HG03558 (cell line): ENCODE results near the gene ALG2.
"Not testable (repeated sequence)": the region's sequence is repeated elsewhere in the genome, so short reads cannot be mapped to it uniquely, and the experiment has no call there.

ENCODE experiments used
- ATAC-seq: cut with Tn5 transposase; IDR thresholded peaks from one replicate; pipeline ENCODE4 v1.9.1; 2021; ENCODE audit warnings: moderate number of reproducible peaks; ENCODE audit not compliant: unreplicated experiment; ENCODE audit errors: extremely low read depth

Gene ALG2

DNA sequence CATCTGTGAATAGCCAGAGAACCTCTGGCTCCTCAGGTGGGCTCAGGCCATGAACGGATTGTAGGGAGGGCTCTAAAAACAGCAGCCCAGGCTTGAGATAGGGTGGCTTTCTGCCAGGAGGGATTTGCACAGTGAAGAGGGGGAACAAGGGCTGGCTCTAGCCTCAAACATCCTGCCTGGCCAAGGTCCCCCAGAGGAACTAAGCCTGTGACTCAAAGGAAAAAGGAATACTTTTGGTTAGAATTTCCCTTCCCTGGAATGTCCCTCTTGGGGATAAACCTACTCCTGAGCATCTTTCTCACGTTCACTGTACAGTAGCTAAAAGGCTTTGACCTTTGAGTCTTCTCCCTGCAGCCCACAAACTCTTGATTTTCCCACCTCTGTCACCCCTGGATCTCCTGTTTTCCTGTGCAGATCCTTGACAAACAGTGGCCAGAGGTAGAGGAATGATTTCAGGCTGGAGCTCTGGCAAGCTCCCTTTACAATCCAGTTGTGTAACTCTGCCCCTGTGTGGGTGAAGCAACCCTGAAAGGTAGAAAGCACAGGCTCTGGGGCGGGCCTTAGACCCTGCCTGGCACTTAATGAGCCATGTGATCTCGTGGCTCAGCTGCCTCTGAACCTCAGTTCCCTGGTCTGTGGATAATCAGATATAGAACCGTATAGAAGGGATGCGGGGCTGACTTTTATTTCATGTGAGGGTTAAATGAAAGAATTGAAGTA is 17.8 kb upstream of the ALG2 start:
- no peak for ATAC-seq

DNA sequence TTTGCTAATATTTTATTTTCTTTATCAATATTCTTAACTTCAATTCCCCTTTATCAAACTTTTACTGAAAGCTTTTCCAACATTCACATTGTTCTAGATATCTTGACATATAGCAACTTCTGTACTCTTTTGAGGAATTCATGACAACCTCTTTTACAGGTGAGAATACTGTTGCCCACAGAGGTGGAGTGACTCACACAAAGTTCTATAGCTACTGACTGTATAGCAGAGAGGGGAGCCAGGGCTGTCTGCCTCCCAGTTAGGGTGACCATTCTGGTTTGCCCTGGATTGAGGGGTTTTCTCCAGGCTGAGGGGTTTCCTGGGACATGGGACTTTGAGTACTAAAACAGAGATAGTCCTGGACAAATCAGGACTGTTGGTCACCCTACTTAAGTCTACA is 16.6 kb upstream of the ALG2 start:
- no peak for ATAC-seq

DNA sequence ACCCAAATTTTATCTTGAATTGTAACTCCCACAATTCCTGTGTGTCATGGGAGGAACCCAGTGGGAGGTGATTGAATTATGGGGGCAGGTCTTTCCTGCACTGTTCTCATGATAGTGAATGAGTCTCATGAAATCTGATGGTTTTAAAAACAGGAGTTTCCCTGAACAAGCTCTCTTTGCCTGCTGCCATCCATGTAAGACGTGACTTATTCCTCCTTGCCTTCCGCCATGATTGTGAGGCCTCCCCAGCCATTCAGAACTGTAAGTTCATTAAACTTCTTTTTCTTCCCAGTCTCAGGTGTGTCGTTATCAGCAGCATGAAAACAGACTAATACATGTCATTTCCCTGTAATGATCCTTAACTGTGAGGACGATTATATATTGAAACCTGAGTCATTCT is 16.1 kb upstream of the ALG2 start:
- ATAC-seq = not testable (repeated sequence)

DNA sequence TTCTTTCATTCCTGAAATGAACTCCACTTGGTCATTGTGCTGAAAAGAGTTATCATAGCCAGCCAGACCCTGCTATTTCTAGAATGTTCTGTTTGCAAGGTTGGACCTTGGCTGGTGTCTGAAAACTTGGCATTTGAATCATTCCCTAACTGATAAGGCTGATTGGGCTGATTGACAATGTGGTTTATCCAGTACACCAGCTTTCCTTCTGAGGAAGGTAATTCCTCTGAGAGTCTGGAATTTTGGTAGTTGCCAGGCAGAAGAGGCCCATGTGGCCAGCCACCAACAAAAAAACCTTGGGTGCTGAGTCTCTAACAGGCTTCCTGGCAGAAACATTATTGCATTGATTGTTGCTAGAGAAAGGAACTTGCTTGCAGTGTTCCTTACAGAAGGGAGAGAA is 15.6 kb upstream of the ALG2 start:
- ATAC-seq = no peak

DNA sequence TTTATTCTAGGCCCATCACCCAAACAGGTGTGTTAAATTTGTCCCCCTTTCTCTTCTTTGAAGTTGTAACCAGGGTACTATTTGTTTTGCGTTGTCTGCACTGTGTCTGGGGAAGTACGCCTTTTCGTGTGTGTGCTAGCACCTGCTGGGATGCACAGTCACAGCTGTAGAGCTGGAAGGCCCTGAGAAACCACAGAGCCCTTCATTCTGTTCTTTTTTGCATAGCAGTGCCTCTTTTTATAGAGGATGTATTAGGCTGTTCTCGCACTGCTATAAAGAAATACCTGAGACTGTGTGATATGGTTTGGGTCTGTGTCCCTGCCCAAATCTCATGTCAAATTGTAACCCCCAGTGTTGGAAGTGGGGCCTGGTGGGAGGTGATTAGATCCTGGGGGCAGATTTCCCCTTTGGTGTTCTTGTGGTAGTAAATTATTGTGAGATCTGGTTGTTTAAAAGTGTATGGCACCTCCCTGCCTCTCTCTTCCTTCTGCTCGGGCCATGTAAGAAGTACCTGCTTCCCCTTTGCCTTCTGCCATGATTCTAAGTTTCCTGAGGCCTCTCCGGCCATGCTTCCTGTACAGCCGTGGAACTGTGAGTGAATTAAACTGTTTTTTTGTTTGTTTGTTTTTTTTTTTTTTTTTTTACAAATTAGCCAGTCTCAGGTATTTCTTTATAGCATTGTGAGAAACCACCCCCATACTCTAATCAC is 14.3 kb upstream of the ALG2 start:
- ATAC-seq = peak; percentile 90

DNA sequence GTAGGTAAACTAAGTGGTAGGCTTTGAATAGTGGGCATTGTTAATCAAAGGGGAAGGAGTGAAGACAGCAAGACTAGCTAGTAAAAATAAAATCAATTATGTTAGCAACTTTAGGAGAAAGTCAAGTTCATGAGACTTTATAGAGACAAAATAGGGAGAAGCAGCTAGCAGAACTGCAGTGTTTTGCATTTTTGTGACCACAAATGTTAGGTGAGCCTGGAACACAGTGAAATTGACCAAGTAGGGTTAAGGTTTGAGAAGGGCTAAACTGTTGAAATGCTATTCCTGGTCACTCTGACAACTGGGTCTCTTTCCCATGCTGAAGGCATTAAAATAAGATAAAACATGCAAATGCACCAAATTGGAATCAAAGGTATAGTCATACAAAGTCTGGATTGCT is 13.3 kb upstream of the ALG2 start:
- ATAC-seq = no peak

DNA sequence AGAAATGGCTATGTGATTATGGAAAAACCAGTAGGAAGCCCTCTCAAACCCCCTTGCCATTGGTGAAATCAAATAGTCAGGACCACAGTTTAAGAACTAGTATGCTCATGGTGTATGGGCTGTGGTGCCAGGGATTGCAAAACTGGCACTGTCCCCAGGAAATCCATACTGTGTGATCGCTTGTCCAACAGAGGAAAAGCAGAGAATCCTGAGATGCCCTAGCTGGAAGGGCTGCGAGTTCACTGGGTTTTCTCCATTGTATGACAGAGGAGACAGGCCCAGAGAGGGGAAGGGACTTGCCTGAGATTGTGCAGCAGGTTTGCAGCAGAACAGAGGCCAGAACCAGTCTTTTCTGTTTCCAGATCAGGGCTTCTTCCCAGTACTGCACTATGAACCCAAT is 12.9 kb upstream of the ALG2 start:
- no peak for ATAC-seq

DNA sequence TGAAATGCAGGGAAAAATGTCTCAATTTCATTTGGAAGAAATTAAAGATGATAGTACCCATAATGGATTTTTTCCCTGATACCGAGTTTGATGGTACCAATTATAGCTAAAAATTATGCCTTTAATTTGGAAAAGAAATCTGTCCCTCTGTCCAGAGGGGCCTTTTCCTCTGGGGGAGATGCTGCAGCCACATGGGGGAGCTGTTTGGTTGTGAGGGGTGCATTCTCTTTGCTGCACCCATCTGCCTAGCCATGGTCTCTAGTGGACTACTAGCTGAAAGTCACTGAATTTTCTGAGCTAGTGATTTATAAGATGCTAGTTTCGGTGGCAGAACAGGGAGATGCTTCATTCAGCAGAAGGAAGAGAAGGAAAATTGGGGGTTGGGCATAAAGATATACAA is 10.0 kb upstream of the ALG2 start:
- no peak for ATAC-seq

DNA sequence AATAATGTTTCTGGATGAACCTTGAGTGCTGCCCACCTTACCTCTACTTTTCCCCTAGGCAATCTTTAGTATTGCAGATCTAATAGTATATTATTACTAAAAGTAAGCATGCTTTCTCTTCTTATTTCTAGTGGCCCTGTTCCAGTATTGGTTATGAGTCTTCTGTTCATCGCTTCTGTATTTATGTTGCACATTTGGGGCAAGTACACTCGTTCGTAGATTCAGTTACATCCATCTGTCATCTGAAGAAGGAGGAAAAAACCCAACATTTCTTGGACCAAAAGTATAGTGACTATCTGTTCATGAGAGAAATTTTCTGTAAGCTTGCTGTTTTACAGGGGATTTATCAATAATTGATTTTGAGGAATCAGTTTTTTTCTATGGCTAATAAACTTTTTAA is 8.5 kb upstream of the ALG2 start:
- ATAC-seq = no peak

DNA sequence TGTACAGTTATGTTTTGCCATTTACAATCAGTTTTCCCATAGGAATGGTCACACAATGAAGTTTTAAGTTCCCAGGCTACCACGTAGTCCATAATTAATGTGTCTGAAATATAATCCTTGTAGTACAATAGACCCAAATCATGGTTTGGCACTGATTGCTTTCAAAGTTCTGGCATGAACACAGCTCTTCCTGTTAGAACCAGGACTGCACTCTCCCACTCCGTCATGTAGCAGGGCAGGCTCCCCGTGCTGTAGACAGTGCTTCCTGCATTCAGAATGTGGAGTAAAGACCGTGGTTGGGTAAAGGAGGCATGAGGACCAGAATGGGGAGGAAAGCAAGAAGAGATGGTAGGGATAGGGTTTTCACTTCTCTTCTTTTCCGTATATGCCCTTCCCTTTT is 4.3 kb upstream of the ALG2 start:
- ATAC-seq = no peak

DNA sequence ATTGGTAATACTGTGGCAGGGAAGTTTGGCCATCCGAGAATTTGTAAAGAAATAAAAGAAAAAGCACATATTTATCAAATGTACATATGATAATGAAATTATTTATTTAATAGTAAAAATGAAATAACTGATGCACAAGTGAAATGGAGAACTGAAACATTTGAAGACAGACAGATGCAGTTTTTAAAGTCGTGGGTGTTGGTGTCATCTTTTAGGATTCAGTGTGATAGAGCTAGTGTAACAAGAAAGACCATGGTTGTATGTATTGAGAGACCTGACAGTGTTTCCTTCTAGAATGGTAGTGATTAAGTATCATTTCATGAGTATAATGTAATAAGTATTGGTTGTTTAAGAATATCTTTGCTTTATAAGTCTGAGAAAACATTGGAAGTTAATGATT is 2.7 kb upstream of the ALG2 start:
- no peak for ATAC-seq

DNA sequence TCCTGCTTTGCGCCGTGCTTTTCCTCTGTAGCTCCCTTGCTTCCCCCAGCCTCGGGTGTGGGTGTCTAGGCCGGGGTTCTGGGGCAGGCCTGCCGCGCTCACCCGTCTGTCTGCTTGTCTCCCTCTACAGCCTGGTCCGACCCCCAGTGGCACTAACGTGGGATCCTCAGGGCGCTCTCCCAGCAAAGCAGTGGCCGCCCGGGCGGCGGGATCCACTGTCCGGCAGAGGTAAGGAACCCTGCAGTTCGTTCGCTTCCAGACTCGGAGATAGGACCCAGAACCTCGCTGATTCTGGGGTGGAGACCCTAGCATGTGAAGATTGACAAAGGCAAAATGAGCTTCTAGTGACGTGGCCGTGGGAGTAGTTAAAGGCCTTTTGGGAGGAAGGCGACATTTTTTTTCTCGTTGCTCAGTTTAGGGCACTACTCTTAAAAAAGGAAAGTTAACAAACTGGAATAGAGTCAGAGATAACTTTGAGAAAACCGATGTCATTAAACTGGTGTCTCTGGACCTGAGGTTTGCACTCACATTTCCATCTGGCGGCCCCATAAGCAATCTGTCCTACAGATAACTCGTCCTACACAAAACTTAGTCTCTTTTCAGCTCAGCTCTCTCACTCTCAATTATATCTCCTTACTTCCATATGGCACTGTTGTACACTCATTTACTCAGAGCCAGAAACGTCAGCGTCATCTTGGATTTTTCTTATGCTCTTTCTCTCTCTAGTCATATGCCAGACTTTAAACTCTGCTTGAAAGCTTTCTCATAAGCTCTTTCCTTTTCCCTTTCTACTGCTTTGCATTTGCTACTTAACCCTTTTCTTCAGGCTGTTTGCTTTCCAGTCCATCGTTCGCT is 901 bp upstream of the ALG2 start:
- ATAC-seq = peak; percentile 6

DNA sequence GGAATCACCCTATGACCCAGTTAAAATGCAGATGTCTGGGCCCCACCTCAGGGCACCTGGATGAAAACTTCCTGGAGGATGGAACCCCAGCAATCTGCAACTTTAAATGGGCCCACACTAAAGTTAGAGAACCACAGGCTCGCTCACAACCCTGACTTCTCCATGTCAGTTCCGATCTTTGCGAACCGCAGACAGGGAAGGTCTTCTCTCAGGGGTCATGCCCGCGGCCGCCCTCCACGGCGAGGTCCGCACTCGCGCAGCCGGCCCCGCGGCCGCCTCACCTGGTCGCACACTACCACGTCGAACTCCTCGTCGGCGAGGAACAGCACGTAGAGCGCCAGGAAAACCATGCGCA is 499 bp downstream of the ALG2 start:
- ATAC-seq = no peak

DNA sequence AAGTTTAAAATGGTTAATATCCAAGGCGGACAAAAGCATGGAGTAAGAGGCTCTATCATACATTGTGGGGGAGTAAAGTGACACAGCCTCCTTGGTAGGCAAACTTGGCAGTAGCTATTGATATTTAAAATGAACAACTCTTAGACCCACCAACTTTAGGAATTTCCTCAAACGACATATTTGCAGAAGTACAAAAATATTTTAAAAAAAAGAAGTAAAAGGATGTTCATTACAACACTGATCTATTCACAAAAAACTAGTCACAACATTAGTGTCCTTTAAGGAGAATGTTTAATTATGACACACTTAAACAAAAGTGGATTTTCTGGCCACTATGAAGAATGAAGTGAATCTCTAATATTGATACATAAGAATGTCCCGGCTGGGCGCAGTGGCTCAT is 1.7 kb downstream of the ALG2 start:
- no peak for ATAC-seq

DNA sequence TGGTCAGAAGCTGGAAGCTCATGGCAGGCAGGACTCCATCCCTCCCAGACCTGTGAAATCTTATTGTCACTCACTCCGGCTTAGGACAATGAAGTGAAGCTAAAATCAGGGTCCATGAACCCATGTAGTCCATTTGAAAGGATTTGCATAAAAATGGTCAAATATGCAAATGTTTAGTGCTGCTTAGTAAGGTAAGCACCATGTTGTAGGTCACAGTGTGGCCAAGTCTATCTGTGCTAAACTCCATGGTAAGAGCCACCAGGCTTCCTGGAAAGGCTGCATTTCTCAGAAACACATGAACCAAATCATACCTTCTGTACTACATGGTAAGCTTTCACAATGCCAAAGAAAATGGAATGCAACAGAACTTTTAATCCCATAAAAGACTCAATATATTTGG is 5.7 kb downstream of the ALG2 start:
- ATAC-seq = no peak

DNA sequence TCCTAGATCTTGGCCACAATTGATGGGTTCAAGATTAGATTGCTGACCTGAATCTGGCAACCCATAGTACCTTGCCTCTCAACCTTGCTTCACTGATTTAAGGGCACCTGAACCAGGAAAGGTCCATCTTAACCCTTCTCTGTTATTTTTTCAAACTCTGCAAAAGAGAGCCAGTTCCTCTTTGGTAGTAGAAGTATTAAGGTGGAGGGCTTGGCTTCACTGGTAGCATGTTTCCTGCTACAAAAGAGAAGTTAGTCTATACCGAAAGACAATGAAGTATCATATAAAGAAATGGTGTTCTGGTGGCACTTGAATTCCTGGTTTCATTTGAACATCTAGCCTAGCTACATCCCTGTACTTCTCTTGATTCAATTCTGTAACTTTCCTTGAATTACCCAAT is 8.5 kb downstream of the ALG2 start:
- ATAC-seq = no peak

DNA sequence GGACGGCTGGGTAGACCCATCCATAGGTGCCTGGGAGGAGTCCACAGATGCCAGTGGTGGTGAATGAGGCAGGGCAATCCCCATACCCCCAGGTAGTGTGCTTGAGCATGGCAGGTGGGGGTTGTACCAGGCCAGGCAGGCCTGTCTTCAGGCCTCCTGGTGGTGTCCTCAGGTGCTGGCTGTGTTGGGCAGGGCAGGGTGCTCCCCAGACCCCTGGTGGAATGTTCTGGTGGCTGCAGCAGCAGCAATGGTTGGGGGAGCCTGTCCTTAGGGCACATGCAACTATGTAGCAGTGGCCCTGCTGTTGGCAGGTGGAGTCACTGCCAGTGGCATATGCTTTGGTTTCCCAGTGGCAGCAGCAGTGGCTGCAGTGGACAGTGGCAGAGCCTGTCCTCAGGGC is 10.0 kb downstream of the ALG2 start:
- no peak for ATAC-seq

DNA sequence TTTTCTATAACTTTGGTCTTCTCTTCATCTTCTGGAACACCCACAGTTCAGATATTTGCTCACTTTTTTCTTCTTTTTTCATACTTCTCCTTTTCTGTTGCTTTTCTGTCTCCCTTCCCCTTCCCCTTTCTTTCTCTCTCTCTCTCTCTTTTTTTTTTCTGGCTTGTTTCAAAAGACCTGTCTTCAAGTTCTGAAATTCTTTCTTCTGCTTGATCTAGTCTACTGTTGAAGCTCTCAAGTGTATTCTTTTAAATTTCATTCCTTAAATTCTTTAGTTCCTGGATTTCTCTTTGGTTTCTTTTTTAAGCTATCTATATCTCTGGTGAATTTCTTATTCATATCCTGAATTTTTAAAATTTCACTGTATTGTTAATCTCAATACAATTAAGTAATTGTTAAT is 11.2 kb downstream of the ALG2 start:
- ATAC-seq = no peak

DNA sequence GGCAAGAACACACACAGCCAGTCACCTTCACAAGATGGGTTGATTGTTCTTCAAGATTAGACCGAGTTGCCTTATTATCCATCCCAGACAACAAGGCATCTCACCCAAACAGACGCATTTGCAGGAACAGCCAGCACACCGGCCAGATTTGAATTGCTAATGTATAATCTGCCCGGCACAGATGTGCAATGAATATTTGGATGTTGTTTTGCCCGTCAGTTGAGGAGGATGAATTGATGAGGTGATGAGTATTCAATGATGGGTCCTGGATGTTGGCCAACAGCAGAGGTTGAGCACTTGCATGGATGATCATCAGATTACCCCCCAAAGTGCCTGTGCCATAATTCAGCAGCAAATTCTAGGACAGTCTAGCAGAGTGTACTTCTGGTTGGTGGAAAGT is 20.1 kb downstream of the ALG2 start:
- no peak for ATAC-seq

DNA sequence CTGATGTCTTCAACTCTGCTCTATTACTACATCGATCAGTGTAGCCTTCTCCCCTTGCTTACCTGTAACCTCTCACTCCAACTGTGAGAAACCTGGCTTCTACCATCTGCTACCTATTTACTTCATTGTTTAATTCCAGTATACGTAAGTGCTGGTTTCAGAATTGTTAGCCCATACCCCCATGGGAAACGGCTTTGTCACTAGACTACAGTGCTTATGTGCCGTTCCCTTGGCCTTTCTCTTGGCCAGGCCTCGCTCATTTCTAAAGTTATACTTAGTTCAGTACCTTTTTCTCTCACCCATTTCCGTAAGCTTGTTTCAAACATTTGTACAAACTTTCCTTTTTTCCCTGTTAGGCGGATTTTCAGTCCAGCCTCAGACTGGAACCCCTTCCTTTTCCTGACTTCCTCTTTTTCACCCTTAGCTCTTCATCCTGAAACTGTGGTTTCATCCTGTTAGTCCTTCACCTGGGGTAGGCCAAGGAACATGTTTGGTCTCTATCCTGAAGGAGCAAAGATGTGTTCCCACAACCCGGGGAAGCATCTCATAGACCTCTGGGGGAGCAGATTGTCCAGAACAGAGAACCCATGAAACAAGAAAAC is 21.7 kb downstream of the ALG2 start:
- no peak for ATAC-seq

DNA sequence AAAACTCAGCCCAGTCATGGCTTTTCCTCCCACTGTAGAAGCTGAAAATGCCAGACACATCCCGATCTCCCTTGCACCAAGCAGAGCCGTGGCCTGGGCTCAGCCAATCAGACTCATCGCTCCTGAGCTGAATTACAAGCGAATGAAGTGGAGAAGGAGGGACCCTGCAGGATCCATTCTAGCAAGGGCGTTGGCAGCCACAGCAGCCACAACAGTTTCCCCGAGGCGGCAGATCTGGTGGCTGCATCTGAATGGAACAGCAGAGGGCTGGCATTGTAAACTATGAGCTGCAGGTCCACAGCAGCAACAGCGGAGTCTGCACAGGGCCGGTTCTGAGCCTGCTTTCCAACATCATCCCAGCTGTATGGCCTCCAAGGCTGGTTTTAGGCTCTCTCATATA is 23.8 kb downstream of the ALG2 start:
- no peak for ATAC-seq
